CD4-positive, alpha-beta T cell treated with Interleukin-6 for 4 hours (primary cell): ENCODE results near the gene TTC27.

Source experiments
- DNase-seq: peaks from one replicate; pipeline ENCODE4 v3.0.0-alpha.2; 2020; ENCODE audit warnings: mixed read lengths

TTC27 gene

DNA sequence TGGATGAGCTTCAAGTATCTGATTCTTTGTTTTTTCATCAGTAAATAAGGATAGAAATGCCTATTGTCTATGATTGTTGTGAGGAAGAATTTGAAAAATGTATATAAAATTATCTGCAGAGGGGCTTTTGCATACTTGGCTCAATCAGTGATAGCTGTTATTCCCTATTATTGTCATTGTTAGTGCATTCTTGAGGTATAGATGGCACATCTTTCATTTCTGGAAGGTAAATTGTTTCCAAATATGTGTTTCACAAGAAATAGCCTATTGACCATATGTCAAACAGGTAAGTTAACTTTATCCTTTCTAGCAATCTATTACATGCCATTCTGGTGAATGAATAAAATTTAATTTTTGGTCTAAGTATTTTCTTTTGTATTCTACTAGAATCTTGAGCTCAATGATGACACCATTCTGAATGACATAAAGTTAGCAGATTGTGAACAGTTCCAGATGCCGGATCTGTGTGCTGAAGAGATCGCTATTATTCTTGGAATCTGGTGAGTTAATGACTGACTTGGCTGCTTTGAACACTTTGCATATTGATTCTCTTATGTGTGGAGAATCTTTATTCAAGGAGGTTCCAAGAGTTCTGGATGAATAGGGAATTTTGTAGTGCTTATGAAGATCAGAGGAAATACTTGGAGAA lies 44.2 kb downstream of the TTC27 start:
- DNase-seq, result no peak

DNA sequence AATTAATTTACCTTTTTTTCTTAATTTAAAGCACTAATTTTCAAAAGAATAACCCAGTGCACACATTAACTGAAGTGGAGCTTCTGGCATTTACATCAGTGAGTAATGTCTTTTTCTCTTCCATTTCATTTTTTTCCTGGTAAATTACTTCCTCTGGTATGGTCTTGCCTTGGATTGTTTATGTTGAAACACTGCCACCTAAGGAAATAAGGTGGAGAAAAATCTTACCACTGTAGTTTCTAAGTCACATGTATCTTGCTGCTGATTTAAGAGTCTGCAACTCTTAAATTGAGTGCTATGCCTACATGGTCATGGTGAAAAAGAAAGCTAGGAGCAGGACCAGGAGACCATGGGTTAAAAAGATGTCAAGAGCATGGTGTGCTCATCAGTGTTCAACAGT lies 51.0 kb downstream of the TTC27 start:
- DNase-seq, result no peak

- DNase-seq, result no peak
Measured at GRCh38 chr2:32680942-32681341, 53.1 kb downstream of the TTC27 start.

GRCh38 chr2:32683520-32684086 lies 55.8 kb downstream of the TTC27 start:
- no peak for DNase-seq

GRCh38 chr2:32688541-32688940 lies 60.7 kb downstream of the TTC27 start:
- no peak for DNase-seq

DNA sequence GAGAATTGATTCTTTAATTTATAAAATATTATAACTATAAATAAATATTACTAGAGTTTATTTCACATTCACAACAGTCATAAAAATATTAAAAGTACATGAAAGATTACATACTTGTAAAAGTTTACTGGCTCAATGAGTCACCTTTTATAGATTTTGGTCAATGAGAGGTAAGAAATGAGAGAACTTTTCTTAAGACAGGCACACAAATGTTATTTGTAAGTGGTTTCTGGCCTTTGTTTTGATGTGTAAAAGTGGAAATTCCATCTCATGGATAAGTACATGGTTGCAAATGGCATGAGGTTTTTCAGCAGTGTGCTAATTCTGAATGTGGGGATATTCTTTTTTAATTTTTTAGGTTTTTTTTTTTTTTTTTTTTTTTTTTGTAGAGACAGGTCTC lies 63.8 kb downstream of the TTC27 start:
- DNase-seq, result no peak

GRCh38 chr2:32696439-32696838 lies 68.6 kb downstream of the TTC27 start:
- no peak for DNase-seq

DNA sequence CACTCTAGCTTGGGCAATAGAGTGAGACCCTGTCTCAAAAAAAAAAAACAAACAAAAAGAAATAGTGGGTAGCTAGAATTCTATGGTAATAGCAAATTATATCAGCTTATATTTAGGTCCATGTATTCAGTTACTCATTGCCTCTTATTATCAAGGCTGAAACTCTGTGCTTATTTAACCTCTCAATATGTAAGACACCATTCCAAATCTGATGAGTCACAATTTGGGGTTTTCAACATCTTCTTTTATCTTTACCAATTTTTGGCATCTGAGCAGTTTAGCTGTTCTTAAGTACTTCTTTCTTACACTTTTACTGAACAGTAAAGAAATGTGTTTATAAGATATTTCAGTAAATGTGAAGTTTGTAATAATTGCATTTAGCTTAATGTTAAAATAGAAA lies 69.3 kb downstream of the TTC27 start:
- no peak for DNase-seq

DNA sequence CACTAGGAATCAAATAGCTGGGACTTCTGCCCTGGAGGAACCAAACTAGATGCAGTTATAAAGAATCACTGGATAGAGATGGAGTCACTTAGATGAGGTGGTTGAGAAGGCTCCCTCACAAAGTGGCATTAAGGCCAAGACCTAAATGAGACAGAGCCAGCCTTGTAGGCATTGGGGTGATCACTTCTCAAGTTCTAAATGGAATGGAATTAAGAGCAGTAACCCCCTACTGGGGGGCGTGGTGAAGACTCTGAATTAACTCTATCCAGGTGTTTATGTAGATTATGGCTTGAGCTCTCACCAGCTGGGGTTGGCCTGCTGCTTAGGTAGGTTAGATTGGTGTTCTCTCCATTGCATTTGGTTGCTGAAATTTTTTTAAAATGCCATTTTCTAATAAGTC lies 71.3 kb downstream of the TTC27 start:
- DNase-seq, result no peak

DNA sequence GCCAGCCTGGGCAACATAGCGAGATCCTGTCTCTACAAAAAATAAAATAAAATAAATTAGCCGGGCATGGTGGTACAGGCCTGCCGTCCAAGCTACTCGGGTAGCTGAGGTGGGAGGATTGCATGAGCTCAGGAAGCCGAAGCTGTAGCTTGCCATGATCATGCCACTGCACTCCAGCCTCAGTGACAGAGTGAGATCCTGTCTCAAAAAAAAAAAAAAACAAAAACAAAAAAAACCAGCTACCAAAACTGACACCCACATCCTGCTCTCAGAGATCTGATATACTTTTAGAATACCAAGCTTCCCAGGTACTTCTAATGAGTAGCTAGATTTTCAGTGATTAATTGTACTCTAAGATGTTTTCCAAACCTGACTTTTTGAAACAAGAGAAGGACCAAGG lies 74.0 kb downstream of the TTC27 start:
- peak; percentile 12 for DNase-seq

- DNase-seq, result no peak
Measured at GRCh38 chr2:32702303-32703064, 74.6 kb downstream of the TTC27 start.

GRCh38 chr2:32706815-32707579 lies 79.1 kb downstream of the TTC27 start:
- DNase-seq, result no peak

GRCh38 chr2:32711219-32711618 lies 83.4 kb downstream of the TTC27 start:
- DNase-seq, result no peak

- no peak for DNase-seq
Measured at GRCh38 chr2:32711908-32712501, 84.2 kb downstream of the TTC27 start.

- no peak for DNase-seq
Measured at GRCh38 chr2:32712870-32713269, 85.0 kb downstream of the TTC27 start.

DNA sequence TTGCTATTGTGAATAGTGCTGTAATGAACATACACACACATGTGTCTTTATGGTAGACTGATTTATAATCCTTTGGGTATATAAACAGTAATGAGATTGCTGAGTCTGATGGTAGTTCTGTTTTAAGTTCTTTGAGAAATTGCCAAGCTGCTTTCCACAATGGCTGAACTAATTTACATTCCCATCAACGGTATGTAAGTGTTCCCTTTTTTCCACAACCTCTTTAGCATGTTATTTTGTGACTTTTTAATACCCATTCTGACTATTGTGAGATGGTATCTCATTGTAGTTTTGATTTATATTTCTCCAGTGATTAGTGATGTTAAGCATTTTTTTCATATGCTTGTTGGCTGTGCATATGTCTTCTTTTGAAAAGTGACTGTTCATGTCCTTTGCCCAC lies 86.7 kb downstream of the TTC27 start:
- no peak for DNase-seq

DNA sequence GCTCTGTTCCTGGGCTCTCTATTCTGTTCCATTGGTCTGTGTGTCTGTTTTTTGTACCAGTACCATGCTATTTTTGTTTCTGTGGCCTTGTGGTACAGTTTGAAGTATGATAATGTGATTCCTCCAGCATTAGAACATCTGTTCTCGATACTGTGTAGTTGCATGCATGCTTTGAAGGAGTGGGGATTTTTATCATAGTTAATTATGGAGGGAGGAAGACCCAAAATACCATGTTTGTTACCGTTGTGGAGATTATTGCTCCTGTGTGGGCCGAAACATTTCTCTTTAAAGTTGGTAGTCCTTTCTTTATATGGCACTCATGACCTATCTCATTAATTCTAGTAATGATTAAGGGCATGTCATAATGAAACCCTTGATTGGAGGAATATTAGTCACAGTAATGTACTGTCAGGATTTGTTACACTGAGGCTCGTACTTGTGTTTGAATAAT lies 87.6 kb downstream of the TTC27 start:
- DNase-seq, result no peak

GRCh38 chr2:32715981-32716380 lies 88.1 kb downstream of the TTC27 start:
- DNase-seq, result no peak

DNA sequence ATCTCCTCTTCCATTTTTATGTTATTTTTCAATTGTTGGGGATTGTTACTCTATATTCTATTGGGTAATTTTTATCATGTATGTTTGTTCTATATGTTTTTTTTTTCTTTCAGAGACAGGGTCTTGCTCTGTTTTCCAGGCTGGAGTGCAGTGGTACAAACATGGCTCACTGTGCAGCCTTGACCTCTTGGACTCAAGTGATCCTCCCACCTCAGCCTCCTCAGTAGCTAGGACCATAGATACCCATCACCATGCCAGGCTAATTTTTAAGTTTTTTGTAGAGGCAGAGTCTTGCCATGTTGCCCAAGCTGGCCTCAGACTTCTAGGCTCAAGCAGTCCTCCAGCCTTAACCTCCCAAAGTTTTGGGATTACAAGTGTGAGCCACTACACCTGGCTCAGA lies 88.7 kb downstream of the TTC27 start:
- no peak for DNase-seq

GRCh38 chr2:32718752-32719151 lies 90.9 kb downstream of the TTC27 start:
- DNase-seq, result no peak

- DNase-seq, result no peak
Measured at GRCh38 chr2:32719430-32719829, 91.6 kb downstream of the TTC27 start.

GRCh38 chr2:32719933-32720716 lies 92.3 kb downstream of the TTC27 start:
- no peak for DNase-seq
